NOMO-1 (cell line): ENCODE results near the gene SIRPA.

Experiments
- DNase-seq, 2 experiments: peaks; one replicate each; lab custom pipeline; 2025; ENCODE audit not compliant: unreplicated experiment in 2 of 2; lab: John Stamatoyannopoulos, UW

SIRPA gene

GRCh38 chr20:1868856-1869255 is 26.4 kb upstream of the SIRPA start:
- DNase-seq: no peak

DNA sequence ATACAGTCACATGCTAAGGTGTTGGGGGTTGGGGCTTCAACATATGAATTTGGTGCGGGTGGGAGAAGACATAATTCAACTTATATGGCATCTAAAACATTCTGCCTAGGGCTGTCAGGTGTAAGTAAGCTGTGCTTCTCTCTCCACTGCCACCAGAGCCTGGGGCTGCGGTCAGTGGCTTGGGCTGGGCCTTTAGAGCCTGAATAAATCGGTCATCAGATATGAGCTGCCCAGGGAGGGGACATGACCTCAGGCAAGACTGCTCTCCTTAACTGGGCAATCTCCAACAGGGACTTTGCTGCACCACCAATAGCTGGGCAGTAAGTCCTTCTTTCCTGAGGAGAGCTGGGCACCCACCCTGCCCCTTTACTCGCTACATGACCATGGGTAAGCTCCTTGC is 24.9 kb upstream of the SIRPA start:
- DNase-seq: no peak

DNA sequence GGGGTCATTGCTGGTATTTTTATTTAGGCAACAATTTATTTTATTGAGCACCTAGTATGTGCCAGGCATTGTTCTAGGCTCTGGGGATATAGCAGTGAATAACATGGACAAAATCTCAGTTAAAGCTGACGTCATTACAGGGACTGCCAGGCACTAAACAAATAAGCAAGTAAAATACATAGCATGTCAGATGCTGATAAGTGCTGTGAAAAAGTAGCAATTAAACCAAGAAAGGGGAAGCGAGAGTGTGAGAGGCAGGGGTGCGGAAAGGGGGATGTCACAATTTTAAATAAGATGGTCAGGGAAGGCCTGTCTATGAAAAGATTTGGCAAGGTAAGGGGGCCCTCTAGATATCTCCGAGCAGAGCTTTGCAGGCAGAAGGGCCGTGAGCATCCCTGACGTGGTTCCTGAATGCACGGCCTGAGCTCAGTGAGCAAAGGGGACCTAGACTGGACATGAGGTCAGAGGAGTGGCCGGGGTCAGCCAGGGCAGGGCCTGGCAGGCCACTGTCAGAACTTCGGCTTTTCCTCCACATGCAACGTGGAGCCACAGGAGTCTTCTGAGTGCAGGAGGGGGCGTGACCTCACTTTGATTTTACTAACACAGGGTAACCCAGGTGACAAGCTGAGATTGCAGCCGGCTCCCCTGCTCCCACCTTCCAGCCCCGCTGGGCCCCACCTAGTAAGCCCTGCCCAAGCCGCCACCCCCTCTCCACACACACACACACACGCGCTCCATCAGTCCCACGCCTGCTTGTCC is 24.2 kb upstream of the SIRPA start:
- peak; percentile 94 to 99 for DNase-seq

GRCh38 chr20:1871807-1872458 is 23.3 kb upstream of the SIRPA start:
- DNase-seq: no peak

DNA sequence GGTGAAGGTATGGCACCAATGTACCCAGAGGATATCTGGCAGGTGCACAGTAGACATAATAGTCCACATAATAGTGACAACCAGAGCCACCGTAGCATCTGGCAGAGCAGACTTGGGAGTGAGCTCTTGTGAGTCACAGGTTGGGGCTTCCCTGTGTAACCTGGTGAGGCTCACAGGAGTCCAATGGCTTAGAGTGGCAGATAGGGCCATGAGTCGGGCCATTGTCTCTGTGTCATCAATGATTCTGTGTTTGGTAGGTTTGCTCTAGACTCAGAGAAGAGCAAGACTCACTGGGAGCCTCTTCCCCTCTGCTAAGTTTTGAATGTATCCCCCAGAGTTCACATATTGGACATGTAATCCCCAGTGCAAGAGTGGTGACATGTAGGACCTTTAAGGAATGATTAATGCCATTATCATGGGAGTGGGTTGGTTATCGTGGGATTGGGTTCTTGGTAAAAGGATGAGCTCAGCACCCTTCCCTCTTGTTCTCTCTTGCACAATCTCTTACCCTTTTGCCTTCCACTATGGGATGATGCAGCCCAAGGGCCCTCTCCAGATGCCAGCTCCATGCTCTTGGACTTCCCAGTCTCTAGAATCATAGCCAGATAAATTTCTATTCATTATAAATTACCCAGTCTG is 22.6 kb upstream of the SIRPA start:
- DNase-seq: no peak

DNA sequence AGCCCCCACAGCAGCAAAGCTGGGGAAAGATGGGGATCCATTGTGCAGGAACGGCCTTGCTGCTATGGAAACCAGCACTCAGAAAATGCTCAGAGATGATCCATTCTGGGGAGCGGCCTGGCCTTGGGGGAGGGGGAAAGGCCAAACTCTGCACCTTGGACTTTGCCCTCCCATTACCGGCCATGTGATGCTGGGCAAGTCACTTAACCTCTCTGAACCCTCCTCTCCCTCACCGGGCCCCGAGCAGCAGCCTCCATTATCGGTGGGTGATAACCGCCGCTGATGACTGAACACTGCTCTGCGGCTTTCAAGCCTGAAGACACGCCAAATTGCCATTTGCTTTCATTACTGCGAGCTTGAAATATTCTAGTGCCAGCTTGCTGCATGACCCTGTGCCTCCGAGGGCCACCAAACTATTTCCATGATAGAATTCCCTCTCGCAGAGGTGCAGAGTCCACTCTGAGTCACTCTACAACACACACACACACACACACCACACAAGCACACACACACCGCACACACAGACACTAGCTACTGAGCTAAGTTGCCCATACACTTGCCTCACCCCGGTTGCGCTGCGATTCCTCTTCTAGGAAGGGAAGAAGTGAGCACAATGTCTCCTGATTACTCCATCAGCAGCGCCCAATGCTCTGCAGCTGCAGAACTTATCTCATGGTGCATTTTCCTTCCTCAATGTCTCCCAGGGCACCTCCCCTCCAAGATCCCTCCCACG is 20.6 kb upstream of the SIRPA start:
- DNase-seq: peak; percentile 64 to 68

DNA sequence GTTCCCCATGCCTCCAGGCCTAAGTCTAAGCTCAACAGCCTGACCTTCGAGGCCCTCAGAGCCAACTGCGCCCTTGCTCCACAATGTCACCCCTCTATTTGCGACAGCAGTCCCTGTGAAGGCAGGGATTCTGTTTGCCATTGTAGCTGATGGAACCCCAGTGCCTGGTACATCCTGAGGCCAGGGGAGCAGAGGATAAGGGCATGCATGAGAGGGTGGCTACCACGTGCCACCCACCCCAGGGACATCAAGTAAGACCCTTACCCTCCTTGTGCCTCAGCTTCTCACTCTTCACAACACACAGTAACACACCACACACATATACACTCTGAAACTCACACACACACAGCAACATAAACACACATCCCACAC is 20.0 kb upstream of the SIRPA start:
- DNase-seq: no peak

GRCh38 chr20:1875762-1876161 is 19.4 kb upstream of the SIRPA start:
- no peak for DNase-seq

GRCh38 chr20:1876217-1876921 is 18.8 kb upstream of the SIRPA start:
- DNase-seq: no peak

- no peak for DNase-seq
Measured at GRCh38 chr20:1876975-1877608, 18.1 kb upstream of the SIRPA start.

GRCh38 chr20:1877609-1878200 is 17.5 kb upstream of the SIRPA start:
- no peak for DNase-seq

- DNase-seq: no peak
Measured at GRCh38 chr20:1879369-1879768, 15.8 kb upstream of the SIRPA start.

GRCh38 chr20:1879934-1880333 is 15.3 kb upstream of the SIRPA start:
- no peak for DNase-seq

DNA sequence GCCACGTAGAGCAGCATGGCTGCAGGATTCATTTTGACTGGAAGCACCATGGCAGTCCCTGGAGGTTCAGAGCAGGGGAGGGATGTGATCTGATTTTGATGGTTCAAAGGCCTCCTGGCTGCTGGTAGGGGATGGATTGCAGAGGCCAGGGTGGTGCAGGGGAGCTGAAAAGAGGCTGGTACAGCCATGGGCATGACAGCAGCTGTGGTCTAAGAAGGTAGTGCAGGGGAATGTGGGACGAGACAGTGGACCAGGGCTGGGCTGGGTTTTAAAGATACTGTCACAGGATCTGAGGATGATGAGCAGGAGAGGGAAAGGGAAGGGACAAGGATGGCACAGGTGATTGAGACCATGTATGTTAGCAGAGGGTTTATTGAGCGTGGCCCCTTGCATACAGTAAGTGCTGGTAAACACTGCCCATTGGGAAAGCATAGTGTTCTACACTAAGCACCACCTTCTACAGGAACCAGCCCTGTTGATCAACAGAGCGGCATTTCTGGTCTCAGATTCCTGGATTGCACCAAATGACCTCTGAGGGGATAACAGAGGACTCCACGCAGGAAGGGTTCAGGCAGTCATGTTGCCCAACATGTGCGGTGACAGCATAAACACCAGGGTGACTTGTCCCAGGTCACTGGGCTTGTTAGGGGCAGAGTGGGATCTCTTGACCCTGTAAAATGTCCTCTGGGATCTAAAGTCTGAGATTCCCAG is 14.5 kb upstream of the SIRPA start:
- no peak for DNase-seq

DNA sequence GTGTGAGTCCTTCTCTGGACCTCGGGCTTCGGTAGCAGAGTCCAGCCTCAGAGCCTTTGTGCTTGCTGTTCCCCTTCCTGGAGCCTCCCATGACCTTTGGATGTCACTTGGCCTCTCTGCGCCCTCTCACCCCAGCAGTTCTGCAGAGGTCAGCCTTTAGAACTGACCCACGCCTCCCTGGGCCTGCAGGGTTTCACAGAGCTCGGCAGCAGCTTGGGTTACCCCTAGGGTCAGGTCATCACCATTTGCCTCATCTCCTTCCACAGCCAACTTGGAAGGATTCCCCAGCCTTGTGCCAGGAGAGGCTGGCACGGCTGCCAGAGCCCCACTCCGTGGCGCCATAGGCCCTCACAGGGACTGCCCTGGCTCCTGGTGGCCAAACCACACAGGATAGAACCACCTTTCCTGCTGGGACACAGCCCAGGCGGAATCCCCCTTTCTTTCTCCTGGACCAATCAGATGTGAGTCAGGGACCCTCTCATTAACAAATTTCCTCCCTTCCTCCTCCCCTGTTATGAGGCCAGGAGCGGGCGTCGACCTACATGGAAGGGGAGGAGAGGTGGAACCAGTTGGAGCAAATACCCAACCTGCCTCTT is 13.9 kb upstream of the SIRPA start:
- no peak for DNase-seq

DNA sequence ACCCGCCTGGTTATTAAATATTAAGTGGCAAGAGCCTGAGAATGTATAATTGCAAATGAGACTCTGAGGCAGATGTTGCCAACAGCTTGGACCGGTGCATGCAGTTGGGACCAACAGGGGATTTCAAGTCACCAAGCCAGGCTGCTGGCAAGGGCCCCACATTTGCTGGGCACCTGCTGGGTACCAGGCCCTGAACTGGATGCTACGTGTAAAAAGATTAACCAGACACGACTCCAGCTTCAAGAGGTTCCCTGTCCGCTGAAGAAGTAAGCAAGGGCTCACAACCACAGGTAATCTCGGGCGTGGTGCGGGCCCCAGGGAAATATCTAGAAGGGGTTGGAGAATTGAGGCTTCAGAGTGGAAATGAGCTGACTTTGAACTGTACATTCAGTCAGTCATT is 13.2 kb upstream of the SIRPA start:
- no peak for DNase-seq

DNA sequence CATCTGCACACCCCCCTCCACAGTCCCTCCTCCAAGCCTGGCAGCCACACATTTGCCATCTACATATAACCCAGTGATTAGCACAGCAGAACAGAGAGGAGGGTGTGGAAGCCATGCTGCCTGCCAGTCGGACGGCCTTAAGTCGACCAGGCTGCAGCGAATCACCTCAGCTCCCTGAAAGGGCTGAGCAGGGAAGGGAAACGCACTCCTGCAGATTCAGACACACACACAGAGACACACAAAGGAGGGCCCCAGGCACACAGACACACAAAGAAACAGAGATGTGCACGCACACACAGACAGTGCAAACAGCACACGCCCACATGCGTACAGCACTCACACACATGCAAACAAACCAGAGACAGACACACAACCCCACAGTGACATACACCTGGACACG is 11.2 kb upstream of the SIRPA start:
- no peak for DNase-seq

- DNase-seq: no peak
Measured at GRCh38 chr20:1885254-1885653, 10.0 kb upstream of the SIRPA start.
